ENCODE measurements around the gene TSGA10. TPM values are rescaled to one million over a fixed set of nuclear protein-coding genes. Genes with fewer than 3 reads are reported as not detected.
"Not testable (repeated sequence)": the region's sequence is repeated elsewhere in the genome, so short reads cannot be mapped to it uniquely, and the experiment has no call there.

Gene TSGA10
- total RNA-seq, 1 experiment from 2014 or later = 9.9 TPM

DNA sequence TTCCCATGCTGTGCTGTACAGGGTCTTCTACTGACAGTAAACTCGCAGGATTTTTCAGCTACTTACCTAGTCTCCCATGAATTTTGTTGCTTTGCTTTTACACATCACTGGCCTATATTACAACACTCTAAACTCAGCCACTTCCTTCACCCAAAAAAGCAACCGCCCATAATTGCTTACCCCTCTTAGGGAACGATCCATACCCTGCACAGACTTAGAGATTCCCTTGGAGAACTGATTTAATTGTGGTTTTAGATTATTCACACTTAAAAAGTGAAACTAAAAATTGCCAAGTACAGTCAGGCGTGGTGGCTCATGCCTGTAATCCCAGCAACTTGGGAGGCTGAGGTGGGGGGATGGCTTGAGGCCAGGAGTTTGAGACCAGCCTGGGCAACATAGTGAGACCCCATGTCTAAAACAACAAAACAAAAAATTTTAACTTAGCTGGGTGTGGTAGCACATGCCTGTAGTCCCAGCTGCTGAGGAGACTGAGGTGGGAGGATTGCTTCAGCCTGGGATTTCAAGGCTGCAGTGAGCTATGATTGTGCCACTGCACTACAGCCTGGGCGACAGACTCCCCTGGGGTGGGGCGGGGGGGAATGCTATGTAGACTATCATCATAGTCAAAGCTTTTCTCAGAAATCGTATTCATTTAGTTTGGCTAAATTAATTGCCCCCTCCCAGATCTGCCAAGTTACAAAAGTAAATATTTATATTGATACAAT lies 45.5 kb upstream of the TSGA10 start:
- no peak overlapping the region for H3K4me3 Mint-ChIP-seq (ENCODE audit: unreplicated experiment)
- H3K27ac Mint-ChIP-seq (ENCODE audit: unreplicated experiment) = no peak overlapping the region
- intact Hi-C loops (cut with micrococcal nuclease; ENCODE audit: unreplicated experiment) = no loop called here
- no peaks in the 10 kb centered on the region for H3K4me1 Mint-ChIP-seq (ENCODE audit: low read depth, unreplicated experiment)
- ChIA-PET CTCF (no interaction called here), POLR2A (no interaction called here)
- BruUV-seq (replicated peaks) = no TSS peak
- peaks cover 16% of the 10 kb centered on the region for H3K9me3 Mint-ChIP-seq (ENCODE audit: unreplicated experiment)
- peaks cover 15% of the 10 kb centered on the region for H3K36me3 Mint-ChIP-seq (ENCODE audit: insufficient read depth, unreplicated experiment)
- no peaks in the 10 kb centered on the region for H3K36me3 ChIP-seq (ENCODE audit: control insufficient read depth, insufficient read depth, low read length)
- TF ChIP-seq, protein P1, sequence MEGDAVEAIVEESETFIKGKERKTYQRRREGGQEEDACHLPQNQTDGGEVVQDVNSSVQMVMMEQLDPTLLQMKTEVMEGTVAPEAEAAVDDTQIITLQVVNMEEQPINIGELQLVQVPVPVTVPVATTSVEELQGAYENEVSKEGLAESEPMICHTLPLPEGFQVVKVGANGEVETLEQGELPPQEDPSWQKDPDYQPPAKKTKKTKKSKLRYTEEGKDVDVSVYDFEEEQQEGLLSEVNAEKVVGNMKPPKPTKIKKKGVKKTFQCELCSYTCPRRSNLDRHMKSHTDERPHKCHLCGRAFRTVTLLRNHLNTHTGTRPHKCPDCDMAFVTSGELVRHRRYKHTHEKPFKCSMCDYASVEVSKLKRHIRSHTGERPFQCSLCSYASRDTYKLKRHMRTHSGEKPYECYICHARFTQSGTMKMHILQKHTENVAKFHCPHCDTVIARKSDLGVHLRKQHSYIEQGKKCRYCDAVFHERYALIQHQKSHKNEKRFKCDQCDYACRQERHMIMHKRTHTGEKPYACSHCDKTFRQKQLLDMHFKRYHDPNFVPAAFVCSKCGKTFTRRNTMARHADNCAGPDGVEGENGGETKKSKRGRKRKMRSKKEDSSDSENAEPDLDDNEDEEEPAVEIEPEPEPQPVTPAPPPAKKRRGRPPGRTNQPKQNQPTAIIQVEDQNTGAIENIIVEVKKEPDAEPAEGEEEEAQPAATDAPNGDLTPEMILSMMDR (IDR thresholded peaks at IDR 0.05; ENCODE audit: insufficient read depth in 1 of 2, low read depth in 1 of 2, low read length in 1 of 2, severe bottlenecking in 1 of 2, unreplicated experiment in 1 of 2) = no peak
- H3K9me3 ChIP-seq = peaks cover 16% of the 10 kb centered on the region
- H3K4me1 ChIP-seq = peaks cover 4% of the 10 kb centered on the region; the same call in 1 of the 2 replicates
- no peaks in the 10 kb centered on the region for H3K27me3 Mint-ChIP-seq (ENCODE audit: insufficient read depth, unreplicated experiment)
- no peak for DNase-seq
- H3K4me3 ChIP-seq (ENCODE audit: low read depth, low read length) = no peak overlapping the region
- H3K27me3 ChIP-seq (replicated peaks; ENCODE audit: control insufficient read depth, insufficient read depth, low read length) = no peaks in the 10 kb centered on the region

DNA sequence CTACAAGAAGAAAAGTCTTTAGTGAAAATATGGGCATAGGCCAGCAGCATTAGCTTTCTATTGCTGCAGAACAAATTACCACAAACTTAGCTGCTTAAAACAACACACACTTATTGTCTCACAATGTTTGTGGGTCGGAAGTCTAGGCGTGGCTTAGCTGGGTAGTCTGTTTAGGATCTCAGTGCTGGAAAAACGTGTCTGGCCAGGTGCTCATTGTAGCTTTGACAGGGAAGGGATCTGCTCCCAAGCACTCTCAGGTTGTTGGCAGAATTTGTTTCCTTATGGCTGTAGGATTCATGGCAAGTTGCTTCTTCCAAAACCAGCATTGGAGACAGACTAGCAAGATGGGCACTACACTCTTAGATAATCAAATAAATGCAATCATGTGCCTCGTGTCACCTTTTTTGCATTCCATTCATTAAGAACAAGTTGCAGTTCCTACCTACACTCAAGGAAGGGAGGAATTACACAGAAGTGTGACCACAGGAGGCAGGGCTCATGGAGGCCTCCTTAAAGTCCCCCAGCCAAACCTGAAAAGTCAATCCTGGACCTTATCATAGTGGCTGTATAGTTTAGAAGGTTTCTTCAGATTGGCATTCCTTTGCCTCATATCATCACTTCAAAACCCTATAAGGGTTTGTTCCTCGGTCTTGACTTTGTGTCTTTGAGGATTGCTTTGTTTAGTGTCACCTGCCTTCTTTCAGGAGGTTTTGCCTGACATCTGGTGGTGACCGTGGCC lies 43.5 kb upstream of the TSGA10 start:
- H3K36me3 Mint-ChIP-seq (ENCODE audit: insufficient read depth, unreplicated experiment) = peaks cover 22% of the 10 kb centered on the region
- CTCF ChIA-PET = no interaction called here
- H3K4me3 Mint-ChIP-seq (ENCODE audit: unreplicated experiment) = no peak overlapping the region
- Histone ChIP-seq H3K9me3 (0 out of 2 replicates have a peak, but pooled peaks cover 4% of the 10 kb centered on the region), H3K4me3 (ENCODE audit: low read depth, low read length) (no peak overlapping the region), H3K27me3 (replicated peaks; ENCODE audit: control insufficient read depth, insufficient read depth, low read length) (no peaks in the 10 kb centered on the region), H3K4me1 (peaks cover 4% of the 10 kb centered on the region; the same call in 1 of the 2 replicates), H3K36me3 (ENCODE audit: control insufficient read depth, insufficient read depth, low read length) (no peaks in the 10 kb centered on the region; the same call in 1 of the 2 replicates)
- no peaks in the 10 kb centered on the region for H3K27me3 Mint-ChIP-seq (ENCODE audit: insufficient read depth, unreplicated experiment)
- H3K4me1 Mint-ChIP-seq (ENCODE audit: low read depth, unreplicated experiment) = no peaks in the 10 kb centered on the region
- DNase-seq = no peak
- intact Hi-C loops (cut with micrococcal nuclease; ENCODE audit: unreplicated experiment) = loop anchor here (1.0 to 5.0 kb wide), 2 partner anchors 15 to 111 kb away; no protein-coding TSS in a partner anchor
- H3K9me3 Mint-ChIP-seq (ENCODE audit: unreplicated experiment) = peaks cover 5% of the 10 kb centered on the region
- H3K27ac Mint-ChIP-seq (ENCODE audit: unreplicated experiment) = no peak overlapping the region
- BruUV-seq (replicated peaks) = no TSS peak
- TF ChIP-seq, protein P1 (IDR thresholded peaks at IDR 0.05; ENCODE audit: insufficient read depth in 1 of 2, low read depth in 1 of 2, low read length in 1 of 2, severe bottlenecking in 1 of 2, unreplicated experiment in 1 of 2) = peak in 1 of 2 experiments; percentile 34
- POLR2A ChIA-PET = no interaction called here

DNA sequence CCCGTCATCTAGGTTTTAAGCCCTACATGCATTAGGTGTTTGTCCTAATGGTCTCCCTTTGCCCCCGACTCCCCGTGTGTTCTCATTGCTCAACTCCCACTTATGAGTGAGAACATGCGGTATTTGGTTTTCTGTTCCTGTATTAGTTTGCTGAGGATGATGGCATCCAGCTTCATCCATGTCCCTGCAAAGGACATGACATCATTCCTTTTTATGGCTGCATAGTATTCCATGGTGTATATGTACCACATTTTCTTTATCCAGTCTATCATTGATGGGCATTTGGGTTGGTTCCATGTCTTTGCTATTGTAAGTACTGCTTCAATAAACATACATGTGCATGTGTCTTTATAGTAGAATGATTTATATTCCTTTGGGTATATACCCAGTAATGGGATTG lies 37.6 kb upstream of the TSGA10 start:
- H3K27me3 ChIP-seq (replicated peaks; ENCODE audit: control insufficient read depth, insufficient read depth, low read length); POLR2A ChIA-PET; H3K4me3 Mint-ChIP-seq (ENCODE audit: unreplicated experiment); H3K4me3 ChIP-seq (ENCODE audit: low read depth, low read length); H3K27me3 Mint-ChIP-seq (ENCODE audit: insufficient read depth, unreplicated experiment); H3K27ac Mint-ChIP-seq (ENCODE audit: unreplicated experiment); H3K36me3 ChIP-seq (ENCODE audit: control insufficient read depth, insufficient read depth, low read length); intact Hi-C loops (cut with micrococcal nuclease; ENCODE audit: unreplicated experiment); BruUV-seq (replicated peaks); H3K4me1 ChIP-seq; H3K9me3 ChIP-seq; CTCF ChIA-PET; H3K4me1 Mint-ChIP-seq (ENCODE audit: low read depth, unreplicated experiment); H3K9me3 Mint-ChIP-seq (ENCODE audit: unreplicated experiment); DNase-seq: not testable (repeated sequence)
- peaks cover 36% of the 10 kb centered on the region for H3K36me3 Mint-ChIP-seq (ENCODE audit: insufficient read depth, unreplicated experiment)

All from Caco-2 (cell line).